Memory B cell (primary cell): ENCODE measurements around the gene ST3GAL3.

ENCODE experiments used
- ATAC-seq: fragments of 150-1000 bp; cut with Tn5 transposase; 2 replicates; pipeline ENCODE4 v1.10.0; 2021; ENCODE audit warnings: low read depth, mild to moderate bottlenecking, moderate library complexity
- DNase-seq, 2 donors: peaks; one replicate each; pipeline ENCODE4 v3.0.0; 2022; ENCODE audit warnings: low spot score in 2 of 2
- H3K27ac Mint-ChIP-seq: one replicate; pipeline ENCODE4 v1.8.0; 2022; ENCODE audit warnings: mild to moderate bottlenecking, moderate library complexity, mixed read lengths
- H3K27me3 Mint-ChIP-seq: one replicate; pipeline ENCODE4 v1.8.0; 2022; ENCODE audit warnings: mixed read lengths
- H3K36me3 Mint-ChIP-seq: one replicate; pipeline ENCODE4 v1.8.0; 2022; ENCODE audit warnings: mild to moderate bottlenecking, mixed read lengths
- H3K4me1 Mint-ChIP-seq: one replicate; pipeline ENCODE4 v1.8.0; 2022; ENCODE audit warnings: mixed read lengths
- H3K4me3 Mint-ChIP-seq: one replicate; pipeline ENCODE4 v1.8.0; 2022; ENCODE audit warnings: mild to moderate bottlenecking, moderate library complexity, mixed read lengths
- H3K9me3 Mint-ChIP-seq: one replicate; pipeline ENCODE4 v1.8.0; 2022; ENCODE audit warnings: mixed read lengths

Gene ST3GAL3

GRCh38 chr1:43938383-43938782, 231.0 kb downstream of the ST3GAL3 start:
- ATAC-seq, result no peak
- DNase-seq, result no peak
- Mint-ChIP-seq H3K4me3 (no peak overlapping the region), H3K9me3 (no peaks in the 10 kb centered on the region), H3K27me3 (peaks cover 8% of the 10 kb centered on the region), H3K27ac (no peak overlapping the region), H3K36me3 (peaks cover 11% of the 10 kb centered on the region), H3K4me1 (peaks cover 16% of the 10 kb centered on the region)

GRCh38 chr1:43938892-43939587, 231.7 kb downstream of the ST3GAL3 start:
- ATAC-seq (no peak), DNase-seq (no peak)
- Mint-ChIP-seq H3K36me3 (peaks cover 11% of the 10 kb centered on the region), H3K27ac (no peak overlapping the region), H3K27me3 (peaks cover 4% of the 10 kb centered on the region), H3K4me3 (no peak overlapping the region), H3K9me3 (no peaks in the 10 kb centered on the region), H3K4me1 (peaks cover 13% of the 10 kb centered on the region)

GRCh38 chr1:43942411-43942810, 235.1 kb downstream of the ST3GAL3 start:
- Mint-ChIP-seq H3K27ac (no peak overlapping the region), H3K4me3 (no peak overlapping the region), H3K4me1 (peaks cover 23% of the 10 kb centered on the region), H3K36me3 (peaks cover 11% of the 10 kb centered on the region), H3K9me3 (no peaks in the 10 kb centered on the region), H3K27me3 (no peaks in the 10 kb centered on the region)
- no peak for DNase-seq
- ATAC-seq, result no peak

GRCh38 chr1:43944860-43945259, 237.5 kb downstream of the ST3GAL3 start:
- DNase-seq, result no peak
- ATAC-seq, result no peak
- Mint-ChIP-seq H3K9me3 (no peaks in the 10 kb centered on the region), H3K36me3 (peaks cover 8% of the 10 kb centered on the region), H3K4me3 (peak overlapping the region; percentile 59), H3K27ac (no peak overlapping the region), H3K4me1 (peaks cover 23% of the 10 kb centered on the region), H3K27me3 (no peaks in the 10 kb centered on the region)

- Mint-ChIP-seq H3K36me3 (peaks cover 10% of the 10 kb centered on the region), H3K4me3 (peak overlapping the region; percentile 95), H3K9me3 (no peaks in the 10 kb centered on the region), H3K27me3 (no peaks in the 10 kb centered on the region), H3K27ac (peak overlapping the region; percentile 97), H3K4me1 (peaks cover 28% of the 10 kb centered on the region)
- ATAC-seq, result no peak
- no peak for DNase-seq
Measured at GRCh38 chr1:43945674-43946235, 238.4 kb downstream of the ST3GAL3 start.

GRCh38 chr1:43946236-43947060, 239.1 kb downstream of the ST3GAL3 start, which contains the start of gene IPO13:
Gene IPO13 (plus strand): TSS chr1:43946950. CDS start chr1:43947601, 651 bp downstream.
- Mint-ChIP-seq H3K9me3 (no peaks in the 10 kb centered on the region), H3K27ac (peak within 1 kb of the TSS; percentile 97), H3K4me1 (peaks cover 34% of the 10 kb centered on the region), H3K36me3 (peaks cover 11% of the 10 kb centered on the region), H3K27me3 (no peaks in the 10 kb centered on the region), H3K4me3 (peak within 1 kb of the TSS; percentile 95)
- DNase-seq (peak; percentile 96 to 100), ATAC-seq (peak; percentile 92)

- Mint-ChIP-seq H3K4me1 (peaks cover 34% of the 10 kb centered on the region), H3K36me3 (peaks cover 9% of the 10 kb centered on the region), H3K9me3 (no peaks in the 10 kb centered on the region), H3K27ac (peak overlapping the region; percentile 97), H3K27me3 (no peaks in the 10 kb centered on the region), H3K4me3 (peak overlapping the region; percentile 95)
- no peak for DNase-seq
- ATAC-seq, result peak; percentile 2
Measured at GRCh38 chr1:43947061-43947873, 239.9 kb downstream of the ST3GAL3 start.

- H3K4me1 Mint-ChIP-seq, result peaks cover 30% of the 10 kb centered on the region
- DNase-seq (no peak), ATAC-seq (no peak)
- no peaks in the 10 kb centered on the region for H3K27me3 Mint-ChIP-seq
- peak overlapping the region; percentile 95 for H3K4me3 Mint-ChIP-seq
- peak overlapping the region; percentile 97 for H3K27ac Mint-ChIP-seq
- peaks cover 6% of the 10 kb centered on the region for H3K36me3 Mint-ChIP-seq
- no peaks in the 10 kb centered on the region for H3K9me3 Mint-ChIP-seq
Measured at GRCh38 chr1:43947874-43948437, 240.6 kb downstream of the ST3GAL3 start.

- ATAC-seq (no peak), DNase-seq (no peak)
- no peaks in the 10 kb centered on the region for H3K9me3 Mint-ChIP-seq
- H3K36me3 Mint-ChIP-seq, result peaks cover 6% of the 10 kb centered on the region
- no peaks in the 10 kb centered on the region for H3K27me3 Mint-ChIP-seq
- H3K27ac Mint-ChIP-seq, result no peak overlapping the region
- no peak overlapping the region for H3K4me3 Mint-ChIP-seq
- H3K4me1 Mint-ChIP-seq, result peaks cover 30% of the 10 kb centered on the region
Measured at GRCh38 chr1:43949678-43950077, 242.3 kb downstream of the ST3GAL3 start.

GRCh38 chr1:43951021-43951985, 244.0 kb downstream of the ST3GAL3 start:
- ATAC-seq (no peak), DNase-seq (no peak)
- Mint-ChIP-seq H3K27ac (no peak overlapping the region), H3K36me3 (peaks cover 6% of the 10 kb centered on the region), H3K4me3 (no peak overlapping the region), H3K27me3 (no peaks in the 10 kb centered on the region), H3K4me1 (peaks cover 22% of the 10 kb centered on the region), H3K9me3 (no peaks in the 10 kb centered on the region)

- no peaks in the 10 kb centered on the region for H3K27me3 Mint-ChIP-seq
- no peaks in the 10 kb centered on the region for H3K9me3 Mint-ChIP-seq
- ATAC-seq (no peak), DNase-seq (no peak)
- H3K4me3 Mint-ChIP-seq, result no peak overlapping the region
- peaks cover 10% of the 10 kb centered on the region for H3K36me3 Mint-ChIP-seq
- H3K4me1 Mint-ChIP-seq, result peaks cover 21% of the 10 kb centered on the region
- H3K27ac Mint-ChIP-seq, result no peak overlapping the region
Measured at GRCh38 chr1:43952731-43953346, 245.5 kb downstream of the ST3GAL3 start.

- DNase-seq (no peak), ATAC-seq (no peak)
- no peaks in the 10 kb centered on the region for H3K9me3 Mint-ChIP-seq
- H3K4me3 Mint-ChIP-seq, result no peak overlapping the region
- H3K27me3 Mint-ChIP-seq, result no peaks in the 10 kb centered on the region
- H3K27ac Mint-ChIP-seq, result no peak overlapping the region
- H3K36me3 Mint-ChIP-seq, result peaks cover 13% of the 10 kb centered on the region
- peaks cover 18% of the 10 kb centered on the region for H3K4me1 Mint-ChIP-seq
Measured at GRCh38 chr1:43953361-43953760, 246.0 kb downstream of the ST3GAL3 start.
